Ascending aorta (tissue), 2 donors: ENCODE results near the gene ARFGEF2. TPM values are rescaled to one million over a fixed set of nuclear protein-coding genes. Genes with fewer than 3 reads are reported as not detected.
"Not testable (repeated sequence)": the region's sequence is repeated elsewhere in the genome, so short reads cannot be mapped to it uniquely, and the experiment has no call there.

Source experiments
- DNase-seq, 2 donors: peaks; one replicate each; pipeline ENCODE4 v3.0.0-alpha.2; 2019; ENCODE audit warnings: low spot score in 2 of 2
- H3K27ac ChIP-seq, 2 donors: fragments of 200-600 bp; sonication (generic); one replicate each; pipeline ENCODE4 v1.5.1; 2016 to 2017; ENCODE audit warnings: mild to moderate bottlenecking in 1 of 2
- H3K27me3 ChIP-seq: fragments of 200-600 bp; sonication (generic); one replicate; pipeline ENCODE4 v1.5.1; 2017
- H3K36me3 ChIP-seq, 2 donors: fragments of 200-600 bp; sonication (generic); one replicate each; pipeline ENCODE4 v1.5.1; 2016
- H3K4me1 ChIP-seq, 2 donors: fragments of 200-600 bp; sonication (generic); one replicate each; pipeline ENCODE4 v1.5.1; 2016 to 2017; ENCODE audit warnings: mild to moderate bottlenecking in 1 of 2
- H3K4me3 ChIP-seq, 2 donors: fragments of 200-600 bp; sonication (generic); one replicate each; pipeline ENCODE4 v1.5.1; 2016 to 2017; ENCODE audit warnings: mild to moderate bottlenecking in 1 of 2
- H3K9me3 ChIP-seq, 2 donors: fragments of 200-600 bp; sonication (generic); one replicate each; pipeline ENCODE4 v1.5.1; 2016
- intact Hi-C: fragments of 100-400 bp; cut with DNase I; formaldehyde crosslinking; loops from one replicate; pipeline ENCODE4 v1.15.1; 2023
- total RNA-seq: library from RNA; depleted of rRNA; stranded (reverse); fragments of >200 nt; gene quantifications from one replicate; pipeline ENCODE4 v1.1.0, GENCODE V29; 2016
- TF ChIP-seq, protein P1 (sequence below), 3 experiments: fragments of 200-600 bp in 2 of 3; fragments of 450-650 bp in 1 of 3; sonication (generic) in 2 of 3; IDR thresholded peaks; one replicate each; pipeline ENCODE4 v1.5.1; 2016 to 2019; ENCODE audit warnings: antibody characterized with exemption in 3 of 3, mild to moderate bottlenecking in 1 of 3, moderate library complexity in 1 of 3

The ARFGEF2 gene
- total RNA-seq, 1 donor from 2014 or later, result 7.9 TPM

DNA sequence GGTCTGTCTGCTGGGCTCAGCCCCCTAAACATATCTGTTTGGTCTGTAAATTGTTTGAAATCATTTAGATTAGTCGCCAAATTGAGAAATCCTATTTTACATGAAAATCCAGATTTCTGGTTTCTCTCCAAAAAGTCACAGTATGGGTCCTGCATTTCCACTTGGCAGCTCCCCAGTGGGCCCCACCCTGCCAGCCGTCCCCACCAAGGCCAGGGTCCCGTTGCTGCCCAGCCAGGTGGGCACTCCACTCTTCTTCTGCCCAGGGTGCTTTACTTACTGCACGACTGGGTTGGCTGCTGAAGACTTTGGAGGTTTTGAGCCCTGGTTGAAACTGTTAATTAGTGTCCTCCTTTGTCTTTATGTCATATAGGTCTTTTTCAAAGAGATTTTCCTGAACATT, 50.4 kb downstream of the ARFGEF2 start:
- H3K4me1 ChIP-seq, result no peaks in the 10 kb centered on the region
- intact Hi-C loops, result no loop called here
- H3K27me3 ChIP-seq, result no peaks in the 10 kb centered on the region
- H3K36me3 ChIP-seq, result peaks cover 33 to 70% of the 10 kb centered on the region in 2 donors
- H3K27ac ChIP-seq, result no peak overlapping the region
- H3K4me3 ChIP-seq, result no peak overlapping the region
- no peaks in the 10 kb centered on the region for H3K9me3 ChIP-seq
- DNase-seq, result no peak
- TF ChIP-seq, protein P1, sequence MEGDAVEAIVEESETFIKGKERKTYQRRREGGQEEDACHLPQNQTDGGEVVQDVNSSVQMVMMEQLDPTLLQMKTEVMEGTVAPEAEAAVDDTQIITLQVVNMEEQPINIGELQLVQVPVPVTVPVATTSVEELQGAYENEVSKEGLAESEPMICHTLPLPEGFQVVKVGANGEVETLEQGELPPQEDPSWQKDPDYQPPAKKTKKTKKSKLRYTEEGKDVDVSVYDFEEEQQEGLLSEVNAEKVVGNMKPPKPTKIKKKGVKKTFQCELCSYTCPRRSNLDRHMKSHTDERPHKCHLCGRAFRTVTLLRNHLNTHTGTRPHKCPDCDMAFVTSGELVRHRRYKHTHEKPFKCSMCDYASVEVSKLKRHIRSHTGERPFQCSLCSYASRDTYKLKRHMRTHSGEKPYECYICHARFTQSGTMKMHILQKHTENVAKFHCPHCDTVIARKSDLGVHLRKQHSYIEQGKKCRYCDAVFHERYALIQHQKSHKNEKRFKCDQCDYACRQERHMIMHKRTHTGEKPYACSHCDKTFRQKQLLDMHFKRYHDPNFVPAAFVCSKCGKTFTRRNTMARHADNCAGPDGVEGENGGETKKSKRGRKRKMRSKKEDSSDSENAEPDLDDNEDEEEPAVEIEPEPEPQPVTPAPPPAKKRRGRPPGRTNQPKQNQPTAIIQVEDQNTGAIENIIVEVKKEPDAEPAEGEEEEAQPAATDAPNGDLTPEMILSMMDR (IDR thresholded peaks at IDR 0.05), result no peak

DNA sequence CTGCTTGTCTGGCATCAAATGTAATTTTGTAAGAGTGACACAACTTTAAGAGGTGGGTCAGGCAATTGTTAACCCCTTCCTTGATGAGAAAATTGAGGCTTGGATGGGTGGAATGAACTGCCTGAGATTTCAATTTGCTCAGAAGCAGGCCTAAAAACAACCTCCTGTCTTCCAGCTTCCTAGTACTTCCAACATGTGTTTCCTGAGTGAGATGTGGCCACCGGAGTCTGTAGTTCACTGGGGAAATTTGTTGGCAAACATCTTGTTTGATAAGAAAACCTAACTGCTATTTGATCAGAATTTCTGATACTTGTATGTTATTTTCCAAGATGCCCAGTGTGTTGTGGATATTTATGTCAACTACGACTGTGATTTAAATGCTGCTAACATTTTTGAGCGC, 51.3 kb downstream of the ARFGEF2 start:
- H3K27me3 ChIP-seq, result no peaks in the 10 kb centered on the region
- intact Hi-C loops, result no loop called here
- DNase-seq, result no peak
- no peaks in the 10 kb centered on the region for H3K9me3 ChIP-seq
- H3K36me3 ChIP-seq, result peaks cover 35 to 74% of the 10 kb centered on the region in 2 donors
- TF ChIP-seq, protein P1 (IDR thresholded peaks at IDR 0.05), result no peak
- no peaks in the 10 kb centered on the region for H3K4me1 ChIP-seq
- H3K4me3 ChIP-seq, result no peak overlapping the region
- H3K27ac ChIP-seq, result no peak overlapping the region

DNA sequence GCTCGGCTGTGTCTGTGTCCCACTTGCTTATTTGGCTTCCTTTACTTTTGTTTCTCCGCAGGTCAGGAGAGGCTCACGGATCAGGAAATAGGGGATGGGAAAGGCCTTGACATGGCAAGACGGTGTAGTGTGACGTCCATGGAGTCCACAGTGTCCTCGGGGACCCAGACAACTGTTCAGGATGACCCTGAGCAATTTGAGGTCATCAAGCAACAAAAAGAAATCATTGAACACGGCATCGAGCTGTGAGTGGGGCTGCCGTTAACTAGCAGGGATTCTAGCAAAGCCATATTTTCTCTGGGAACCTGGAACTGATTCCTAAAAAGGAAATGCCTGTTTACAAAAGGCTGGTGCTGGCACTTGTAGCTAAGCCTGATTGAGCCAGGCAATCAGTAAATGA, 54.4 kb downstream of the ARFGEF2 start:
- Histone ChIP-seq H3K4me3 (no peak overlapping the region), H3K9me3 (no peaks in the 10 kb centered on the region), H3K27ac (no peak overlapping the region), H3K36me3 (peaks cover 23 to 54% of the 10 kb centered on the region in 2 donors), H3K27me3 (no peaks in the 10 kb centered on the region), H3K4me1 (no peaks in the 10 kb centered on the region)
- TF ChIP-seq, protein P1 (IDR thresholded peaks at IDR 0.05), result no peak
- intact Hi-C loops, result no loop called here
- no peak for DNase-seq

DNA sequence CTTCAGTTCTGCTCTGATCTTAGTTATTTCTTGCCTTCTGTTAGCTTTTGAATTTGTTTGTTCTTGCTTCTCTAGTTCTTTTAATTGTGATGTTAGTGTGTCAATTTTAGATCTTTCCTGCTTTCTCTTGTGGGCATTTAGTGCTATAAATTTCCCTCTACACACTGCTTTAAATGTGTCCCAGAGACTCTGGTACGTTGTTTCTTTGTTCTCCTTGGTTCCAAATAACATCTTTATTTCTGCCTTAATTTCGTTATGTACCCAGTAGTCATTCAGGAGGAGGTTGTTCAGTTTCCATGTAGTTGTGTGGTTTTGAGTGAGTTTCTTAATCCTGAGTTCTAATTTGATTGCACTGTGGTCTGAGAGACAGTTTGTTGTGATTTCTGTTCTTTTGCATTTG, 58.5 kb downstream of the ARFGEF2 start:
- H3K36me3 ChIP-seq, result peaks cover 30 to 55% of the 10 kb centered on the region in 2 donors
- H3K27ac ChIP-seq, H3K27me3 ChIP-seq, intact Hi-C loops, DNase-seq, H3K9me3 ChIP-seq, H3K4me3 ChIP-seq, H3K4me1 ChIP-seq: not testable (repeated sequence)

DNA sequence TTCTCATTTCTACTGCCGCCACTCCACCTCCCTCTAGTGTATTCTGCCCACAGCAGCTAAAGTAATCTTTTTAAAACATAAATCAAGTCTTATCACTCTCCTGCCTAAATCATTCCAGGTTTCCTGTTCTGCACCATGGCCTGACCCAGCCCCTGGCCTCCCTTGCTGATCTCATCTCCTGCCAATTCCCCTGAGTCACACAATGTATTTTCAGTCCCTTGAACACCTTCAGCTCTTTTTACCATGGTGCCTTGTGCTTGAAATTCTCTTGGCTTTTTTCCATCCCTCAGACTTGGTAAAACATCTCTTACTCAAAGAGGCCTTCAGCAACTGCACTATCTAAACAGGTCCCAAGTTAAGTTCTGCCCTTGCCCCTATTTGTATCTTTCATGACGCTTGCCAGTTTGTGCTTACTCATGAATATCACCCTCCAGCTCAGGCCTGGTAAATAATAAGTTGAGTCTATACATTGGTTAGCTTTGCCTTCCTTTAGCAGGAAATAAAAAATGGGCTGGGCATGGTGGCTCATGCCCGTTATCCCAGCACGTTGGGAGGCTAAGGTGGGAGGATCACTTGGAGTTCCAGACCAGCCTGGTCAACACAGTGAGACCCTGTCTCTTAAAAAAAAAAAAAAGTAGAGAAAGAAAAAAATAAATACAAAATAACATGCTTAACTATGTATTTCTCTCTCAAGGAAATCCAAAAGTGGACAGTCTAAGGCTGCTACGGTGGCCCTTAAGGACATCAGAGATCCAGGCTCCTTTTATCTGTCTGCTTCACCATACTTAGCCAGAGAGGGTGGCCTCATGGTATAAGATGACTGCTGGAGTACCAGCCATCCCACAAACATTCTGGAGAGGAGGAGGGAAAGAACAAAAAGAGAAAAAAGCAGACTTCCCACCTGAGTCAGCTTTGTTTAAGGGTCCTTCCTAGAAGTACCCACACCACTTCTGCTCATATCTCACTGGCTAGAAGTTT, 62.2 kb downstream of the ARFGEF2 start:
- peak overlapping the region in 1 of 2 donors; percentile 18 for H3K27ac ChIP-seq
- peaks cover 0 to 5% of the 10 kb centered on the region in 2 donors for H3K9me3 ChIP-seq
- peaks cover 55 to 65% of the 10 kb centered on the region in 2 donors for H3K36me3 ChIP-seq
- intact Hi-C loops, result no loop called here
- H3K27me3 ChIP-seq, result no peaks in the 10 kb centered on the region
- TF ChIP-seq, protein P1 (IDR thresholded peaks at IDR 0.05), result no peak
- H3K4me1 ChIP-seq, result peaks cover 0 to 4% of the 10 kb centered on the region in 2 donors
- no peak for DNase-seq
- no peak overlapping the region for H3K4me3 ChIP-seq

DNA sequence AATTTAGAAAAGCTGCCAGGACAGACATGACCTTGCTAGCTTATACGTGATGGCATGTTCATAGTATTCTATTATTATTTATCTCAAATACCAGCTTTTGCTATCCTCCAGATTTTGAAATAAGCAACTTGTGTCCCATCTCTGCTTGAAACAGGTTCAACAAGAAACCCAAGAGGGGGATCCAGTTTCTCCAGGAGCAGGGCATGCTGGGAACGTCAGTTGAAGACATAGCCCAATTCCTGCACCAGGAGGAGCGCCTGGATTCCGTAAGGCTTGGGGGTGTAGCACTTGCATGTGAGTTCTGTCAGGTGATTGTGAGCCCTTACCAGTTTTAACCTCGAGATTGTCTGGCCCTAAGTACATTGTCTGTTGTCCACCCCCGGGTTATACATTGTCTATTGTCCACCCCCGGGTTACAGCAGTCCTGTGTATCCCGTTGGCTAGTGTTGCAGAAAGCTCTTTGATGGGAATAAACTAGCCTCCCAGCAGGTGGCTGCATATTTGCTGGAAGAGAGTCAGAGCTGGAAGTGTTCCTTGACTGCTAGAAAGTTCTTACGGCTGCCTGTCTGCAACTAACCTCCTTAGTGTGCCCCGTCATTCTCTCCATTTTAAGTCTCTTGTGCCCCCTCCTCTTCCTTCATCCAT, 63.2 kb downstream of the ARFGEF2 start:
- Histone ChIP-seq H3K4me1 (peaks cover 0 to 4% of the 10 kb centered on the region in 2 donors), H3K36me3 (peaks cover 65 to 75% of the 10 kb centered on the region in 2 donors), H3K27me3 (no peaks in the 10 kb centered on the region), H3K27ac (no peak overlapping the region), H3K9me3 (peaks cover 0 to 5% of the 10 kb centered on the region in 2 donors), H3K4me3 (no peak overlapping the region)
- intact Hi-C loops, result no loop called here
- TF ChIP-seq, protein P1 (IDR thresholded peaks at IDR 0.05), result no peak
- no peak for DNase-seq
